GM19372 (cell line): ENCODE measurements around the gene ANGPTL2.

Source experiments
- ATAC-seq: cut with Tn5 transposase; IDR thresholded peaks from one replicate; pipeline ENCODE4 v1.9.1; 2021; ENCODE audit warnings: mild to moderate bottlenecking, low read depth, moderate library complexity; ENCODE audit not compliant: unreplicated experiment

Gene ANGPTL2

DNA sequence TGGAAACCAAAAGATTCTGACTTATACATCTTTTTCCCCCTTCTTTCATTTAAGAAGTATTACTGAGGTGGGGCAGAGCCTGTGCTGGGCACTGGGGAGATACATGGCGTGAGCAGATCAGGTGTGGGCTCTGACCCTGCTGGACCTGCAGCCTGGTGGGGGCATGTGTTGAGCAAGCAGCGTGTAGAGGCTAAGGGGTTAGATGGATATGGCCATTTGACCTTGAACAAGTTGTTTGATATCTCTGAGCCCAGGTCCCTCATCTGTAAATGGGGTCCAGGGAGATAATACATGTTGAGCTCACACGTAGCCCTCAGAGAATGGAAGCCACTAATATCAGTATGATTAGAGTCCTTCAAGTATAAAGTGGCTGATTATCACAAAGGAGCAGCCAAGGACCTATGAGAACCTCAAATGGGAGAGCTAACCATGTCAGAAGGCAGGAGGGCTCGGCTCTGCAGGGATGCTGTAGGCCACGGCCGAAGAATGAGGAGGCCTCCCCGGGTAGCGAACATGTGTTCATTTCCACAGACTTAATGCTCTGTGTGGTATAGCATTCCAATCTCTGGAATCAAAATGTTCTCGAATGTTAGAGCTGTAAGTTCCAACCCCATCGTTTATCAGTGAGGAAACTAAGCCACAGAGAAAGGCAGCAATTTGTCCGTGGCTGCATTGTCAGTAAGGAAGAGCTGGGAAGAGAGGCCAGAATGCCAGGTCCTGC lies 15.4 kb upstream of the ANGPTL2 start:
- no peak for ATAC-seq

DNA sequence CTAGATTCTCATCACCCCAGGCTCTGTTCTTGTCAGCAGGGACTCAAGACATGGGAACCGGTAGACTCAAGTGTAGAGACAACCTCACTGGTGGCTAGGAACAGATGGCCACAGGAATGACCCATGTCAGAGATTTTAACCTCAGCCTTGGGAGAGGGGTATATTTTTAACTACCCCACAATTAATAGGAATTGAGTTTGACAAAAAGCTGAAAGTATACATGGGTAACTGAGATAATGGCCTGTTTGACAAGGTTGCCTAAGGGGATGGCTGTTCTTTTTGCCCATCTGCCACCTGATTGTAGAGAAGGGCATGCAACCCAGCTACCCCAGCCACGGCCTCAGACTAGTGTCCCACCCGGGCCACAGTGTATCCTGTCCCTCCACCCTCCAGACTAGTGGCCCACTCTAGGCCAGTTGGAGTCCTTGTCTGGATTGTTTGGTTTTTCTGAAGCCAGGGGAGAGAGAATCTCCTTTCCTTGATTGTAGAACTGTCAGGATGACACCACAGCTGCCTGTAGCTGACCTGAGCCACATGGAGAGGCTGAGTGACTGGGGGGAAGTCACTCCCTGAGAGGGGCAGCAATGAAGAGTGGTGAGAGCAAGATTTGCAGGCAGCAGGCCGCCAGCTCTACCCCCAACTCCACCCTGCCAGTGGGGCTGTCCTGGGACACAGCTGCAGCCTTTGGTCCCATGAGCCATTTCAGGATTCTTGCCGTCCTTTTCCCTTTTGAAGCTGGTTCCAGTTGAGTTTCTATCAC lies 14.6 kb upstream of the ANGPTL2 start:
- ATAC-seq, result no peak

DNA sequence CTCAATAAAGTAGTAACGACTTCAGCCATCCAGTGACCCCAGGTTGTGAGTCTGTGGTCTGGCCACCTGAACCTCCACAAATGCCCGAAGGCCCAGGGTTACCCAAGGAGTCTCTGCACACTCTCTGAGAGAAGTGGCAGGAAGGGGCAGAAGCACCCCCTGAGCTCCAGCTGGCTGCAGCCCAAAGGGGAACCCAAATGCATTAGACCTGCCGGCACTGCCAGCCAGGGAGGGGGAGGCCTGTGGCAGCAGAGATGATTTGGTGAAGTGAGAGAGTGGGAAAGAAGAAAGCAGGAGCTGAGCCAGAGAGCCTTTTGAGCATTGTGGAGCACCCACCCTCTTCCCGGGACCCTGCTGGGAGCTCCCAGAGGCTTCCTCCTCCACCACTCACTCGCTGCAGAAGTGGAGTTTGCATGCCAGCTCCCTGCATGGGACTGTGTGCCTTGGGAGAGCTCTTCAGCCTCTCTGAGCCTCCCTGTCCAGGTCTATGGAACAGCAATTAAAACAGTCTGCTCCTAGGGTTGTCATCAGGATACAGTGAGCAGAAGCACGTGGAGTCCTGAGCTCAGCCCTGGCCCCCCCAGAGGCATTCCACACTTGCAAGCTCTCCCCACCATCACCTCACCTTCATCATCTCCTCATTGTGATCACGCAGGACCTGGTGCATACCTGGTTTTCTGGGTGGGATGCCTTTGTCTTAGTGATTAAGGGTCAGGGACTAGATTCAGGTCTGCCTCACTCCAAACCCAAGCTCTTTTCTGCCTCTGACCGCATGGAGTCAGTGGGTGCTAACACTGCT lies 13.8 kb upstream of the ANGPTL2 start:
- no peak for ATAC-seq

DNA sequence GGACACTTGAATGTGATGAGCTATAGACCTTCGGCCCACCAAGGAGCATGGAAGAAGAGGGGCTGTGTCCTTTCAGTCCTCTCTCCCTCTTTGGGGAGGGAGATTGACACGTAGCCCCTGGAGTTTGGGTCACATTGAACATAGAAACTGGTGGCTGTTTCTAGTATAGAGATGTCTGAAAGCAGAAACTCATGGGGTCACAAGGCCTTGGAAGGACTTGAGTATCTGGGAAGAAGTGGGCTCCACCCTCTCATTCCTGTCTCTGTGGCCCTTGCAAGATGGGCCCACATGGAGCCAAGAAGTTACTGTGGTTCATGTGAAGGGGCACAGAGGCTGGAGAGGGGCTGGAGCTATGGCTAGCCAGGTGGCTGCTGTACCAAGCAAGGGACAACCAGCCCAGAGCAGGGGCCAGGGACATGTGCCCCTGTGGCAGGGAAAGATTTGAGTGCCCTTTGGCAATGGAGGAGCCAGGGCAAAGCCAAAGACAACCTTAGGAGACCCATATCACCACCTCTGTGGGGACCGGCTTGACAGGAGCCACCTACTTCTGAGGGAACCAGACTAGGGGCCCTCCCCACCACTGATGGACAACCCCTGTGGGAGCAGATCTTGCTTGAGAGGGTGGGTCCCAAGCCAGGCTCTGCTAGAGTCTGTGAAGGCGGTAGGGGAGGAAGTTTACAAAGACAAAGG lies 12.8 kb upstream of the ANGPTL2 start:
- no peak for ATAC-seq

DNA sequence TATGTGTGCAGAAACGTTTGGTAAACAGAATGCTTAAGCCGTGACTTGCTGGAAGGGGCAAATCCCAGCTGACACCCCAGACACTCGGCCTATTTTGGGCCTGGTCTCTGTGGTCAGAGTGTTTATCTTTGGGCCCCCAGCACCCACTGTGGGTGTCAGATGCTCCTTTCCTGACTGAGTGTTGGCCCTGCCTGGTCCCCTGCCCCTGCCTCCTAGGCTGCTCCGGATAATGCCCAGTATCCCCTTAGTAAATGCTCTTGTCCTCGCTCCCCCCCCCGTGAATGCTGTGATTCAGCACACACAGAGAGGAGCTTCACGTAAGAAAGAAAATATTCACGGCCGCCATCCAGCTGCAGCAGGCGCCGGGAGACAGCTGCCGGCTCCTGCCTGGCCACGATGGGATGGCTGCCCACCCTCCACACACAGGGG lies 11.3 kb upstream of the ANGPTL2 start:
- ATAC-seq, result no peak

DNA sequence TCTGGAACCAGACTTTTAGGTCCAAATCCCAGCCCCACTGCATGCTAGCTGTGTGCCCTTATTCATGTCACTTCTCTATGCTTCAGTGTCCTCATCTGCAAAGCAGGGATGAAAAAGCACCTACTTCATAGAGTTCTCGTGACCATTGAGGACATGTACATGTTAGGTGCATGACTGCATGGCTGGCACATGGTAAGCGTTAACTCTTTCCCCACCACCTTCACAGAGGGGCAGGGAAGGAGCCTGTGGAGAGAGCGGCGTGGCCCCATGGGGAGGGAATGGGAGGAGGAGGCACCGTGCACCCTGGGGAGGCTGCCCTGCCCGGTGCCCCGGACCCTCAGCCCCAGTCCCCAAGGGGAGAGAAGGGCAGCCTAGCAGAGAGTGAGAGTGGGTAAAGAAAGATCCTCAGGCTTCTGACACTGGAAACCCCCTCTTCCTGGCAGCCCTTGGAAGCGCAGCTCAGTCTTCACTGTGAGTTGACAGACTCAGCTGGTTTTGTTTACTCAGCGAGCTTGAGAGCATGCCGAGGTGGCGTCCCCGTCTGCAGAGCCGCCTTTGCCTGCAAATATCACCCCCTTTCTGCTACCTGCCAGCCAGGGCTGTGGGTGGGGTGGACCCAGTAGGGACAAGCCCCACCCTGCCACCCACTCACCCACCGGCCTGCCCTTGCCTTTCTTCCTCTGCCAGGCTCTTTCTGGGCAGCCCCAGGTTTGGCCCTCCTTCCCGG lies 10.6 kb upstream of the ANGPTL2 start:
- ATAC-seq, result no peak

DNA sequence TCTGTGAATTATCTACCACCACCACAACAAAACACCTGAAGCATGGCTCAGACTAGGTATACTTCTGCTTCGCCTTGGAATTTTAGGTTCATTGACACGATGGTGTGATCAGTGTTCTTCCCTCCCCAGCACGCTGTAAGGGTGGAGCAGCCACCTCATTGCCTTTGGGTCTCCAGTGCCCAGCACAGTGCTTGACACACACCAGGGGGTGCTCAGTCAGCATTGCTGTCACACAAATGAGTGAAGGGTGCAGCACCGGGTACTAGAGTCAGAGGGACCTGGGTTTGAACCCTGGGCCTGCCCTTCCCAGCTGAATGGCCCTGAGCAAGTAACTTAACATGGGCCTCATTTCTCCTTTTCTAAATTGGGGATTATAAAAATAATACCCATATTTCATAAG lies 9.9 kb upstream of the ANGPTL2 start:
- ATAC-seq, result no peak

DNA sequence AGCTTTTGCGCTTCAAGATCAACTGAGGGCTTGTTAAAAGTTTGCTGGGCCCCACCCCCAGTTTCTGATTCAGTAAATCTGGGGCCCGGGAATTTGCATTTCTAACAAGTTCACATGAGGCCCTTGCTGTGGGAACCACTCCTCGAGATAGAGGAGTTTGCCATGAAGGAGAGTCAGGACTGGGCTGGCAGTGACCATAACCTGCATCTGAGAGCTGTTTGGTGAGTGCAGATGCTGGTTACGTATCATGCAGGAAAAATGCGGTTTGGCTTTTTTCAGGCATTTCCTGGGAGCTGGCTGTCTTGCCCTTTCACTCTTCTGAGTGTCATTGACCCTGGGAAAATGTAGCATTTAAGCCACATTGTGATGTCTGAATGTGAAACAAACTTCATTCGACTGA lies 9.4 kb upstream of the ANGPTL2 start:
- ATAC-seq, result no peak

DNA sequence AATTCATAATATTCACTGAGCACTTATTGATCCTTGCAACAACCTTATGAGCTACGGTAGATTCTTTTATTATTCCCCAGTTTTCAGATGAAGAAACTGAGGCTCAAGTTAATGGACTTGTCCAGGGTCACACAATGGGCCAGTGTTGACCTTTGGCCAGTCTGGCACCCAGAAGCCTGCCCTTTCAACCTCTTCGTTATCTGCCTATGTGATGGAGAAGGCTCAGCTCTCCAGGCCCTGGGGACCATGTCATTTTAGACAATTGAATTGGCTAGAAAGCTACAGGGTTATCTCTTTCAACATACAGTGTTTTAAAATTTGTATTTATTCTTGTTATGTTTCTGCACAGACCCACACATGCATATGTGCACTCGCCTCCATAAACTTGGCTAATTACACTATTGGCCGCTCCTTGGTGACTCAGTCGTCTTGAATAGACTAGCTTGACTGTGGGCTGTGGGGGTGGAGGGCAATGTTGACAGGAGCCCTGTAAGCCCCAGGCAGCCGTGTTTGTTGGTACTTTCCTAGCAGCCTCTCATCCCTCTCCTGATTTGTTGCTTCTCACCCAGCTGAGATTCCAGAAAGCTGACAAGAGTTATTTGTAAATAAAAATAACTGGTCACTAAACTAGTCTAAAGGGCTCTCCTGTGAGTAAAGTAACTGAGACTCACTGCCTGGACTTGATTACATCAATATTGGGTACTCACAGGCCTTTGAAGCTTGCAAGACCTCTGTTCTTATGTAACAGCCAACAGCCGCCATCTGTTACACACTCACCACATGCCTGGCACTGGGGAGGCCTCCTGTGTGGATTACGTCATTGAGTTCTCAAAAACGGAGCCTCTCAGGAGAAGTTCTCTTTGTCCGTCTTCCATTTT lies 8.5 kb upstream of the ANGPTL2 start:
- no peak for ATAC-seq

DNA sequence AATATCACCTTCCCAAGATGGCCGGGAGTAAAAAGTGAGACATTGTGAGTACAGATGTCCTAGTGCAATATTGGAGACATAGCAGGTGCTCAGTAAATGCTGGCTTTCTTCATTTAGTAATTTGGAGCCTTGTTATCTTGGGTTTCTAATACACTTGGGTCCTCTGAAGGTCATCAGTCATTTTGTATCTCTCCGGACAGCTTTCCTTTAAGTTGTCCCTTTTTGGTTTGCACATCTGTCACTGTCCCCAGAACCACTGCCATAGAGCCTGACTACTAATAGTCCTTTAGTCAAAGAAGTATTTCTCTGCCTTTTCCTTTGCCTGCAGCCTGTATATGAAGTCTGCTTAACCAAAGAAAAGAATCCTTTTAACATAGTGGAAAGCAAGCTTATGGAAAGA lies 7.8 kb upstream of the ANGPTL2 start:
- ATAC-seq, result no peak

DNA sequence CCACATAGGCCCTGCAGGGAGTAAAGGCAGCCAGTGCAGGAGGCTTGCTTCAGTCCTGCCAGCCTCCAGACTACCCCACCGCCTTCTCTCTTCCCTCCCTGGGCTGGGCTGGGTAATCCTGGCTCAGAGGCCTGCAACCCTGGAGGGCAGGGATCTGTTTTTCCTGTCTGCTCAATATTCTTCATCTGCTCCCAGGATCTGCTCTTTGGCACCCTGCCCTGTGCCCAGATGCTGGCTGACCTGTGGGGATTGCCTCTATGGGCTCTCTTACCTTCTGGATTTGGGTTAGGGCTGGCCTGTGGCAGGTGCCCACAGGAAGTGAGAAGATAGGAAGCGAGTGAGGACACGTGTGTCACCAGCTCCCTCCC lies 7.3 kb upstream of the ANGPTL2 start:
- ATAC-seq, result no peak

DNA sequence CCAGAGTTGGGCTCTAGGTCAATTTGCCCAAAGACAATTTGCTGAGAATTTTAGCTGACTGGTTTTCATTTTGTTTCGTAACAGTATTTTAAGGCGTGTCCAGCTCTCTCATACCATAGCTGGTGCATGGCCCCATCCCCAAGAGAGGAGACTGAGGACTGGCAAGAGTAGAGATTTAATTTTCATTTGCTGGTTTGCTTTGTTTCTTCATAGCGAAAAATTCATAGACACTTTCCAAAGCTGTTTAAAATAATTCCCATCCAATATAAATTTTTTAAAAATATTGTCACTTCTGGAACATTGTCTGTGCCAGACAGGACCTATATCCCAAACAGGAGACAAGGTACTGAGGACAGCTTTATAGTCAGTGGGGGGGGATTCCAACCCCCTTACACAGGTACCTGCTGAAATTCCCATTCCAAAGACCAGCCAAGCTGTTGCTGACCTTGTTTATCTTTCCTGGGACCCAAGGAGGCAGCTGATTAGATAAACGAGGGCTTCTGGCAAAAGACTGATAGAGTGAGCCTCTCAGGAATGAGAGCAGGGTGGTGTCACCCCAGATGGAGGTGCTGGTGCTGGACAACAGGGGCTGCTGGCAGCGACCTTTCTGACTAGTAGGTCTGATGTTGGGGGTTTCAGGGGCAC lies 6.8 kb upstream of the ANGPTL2 start:
- no peak for ATAC-seq

DNA sequence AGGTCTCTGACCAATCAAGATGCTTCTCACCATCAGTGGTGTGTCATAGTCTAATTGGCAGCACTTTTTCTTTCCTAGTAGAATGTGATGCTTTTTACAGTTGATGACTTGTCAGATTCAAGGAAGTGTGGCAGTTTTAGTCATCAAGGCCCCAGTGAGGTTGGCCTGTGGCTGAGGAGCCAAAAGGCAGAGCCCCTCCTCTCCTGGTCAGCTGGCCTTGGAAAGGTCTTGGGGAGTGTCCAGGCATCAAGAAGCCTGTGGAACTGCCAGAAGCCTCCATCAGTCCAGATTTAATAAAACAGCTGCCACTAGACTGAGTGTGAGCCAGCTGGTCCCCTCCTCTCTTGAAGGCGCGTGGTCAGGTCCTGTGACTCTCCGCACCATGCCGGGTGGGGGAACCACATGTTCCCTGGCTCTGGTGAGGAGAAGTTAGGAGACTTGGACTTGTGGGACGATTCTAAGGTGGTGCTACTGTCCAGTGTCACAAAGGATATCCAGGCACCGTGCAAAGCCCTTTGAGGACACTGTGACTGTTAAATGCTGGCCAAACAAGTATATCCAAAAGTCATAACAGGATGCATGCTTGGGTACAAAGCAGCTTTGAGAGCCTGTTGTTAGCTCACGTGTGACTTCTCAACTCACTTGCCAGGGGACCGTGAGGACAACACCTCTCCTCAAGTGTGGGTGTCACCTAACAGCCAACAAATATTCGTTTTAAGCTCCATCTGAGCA lies 6.1 kb upstream of the ANGPTL2 start:
- ATAC-seq, result no peak

DNA sequence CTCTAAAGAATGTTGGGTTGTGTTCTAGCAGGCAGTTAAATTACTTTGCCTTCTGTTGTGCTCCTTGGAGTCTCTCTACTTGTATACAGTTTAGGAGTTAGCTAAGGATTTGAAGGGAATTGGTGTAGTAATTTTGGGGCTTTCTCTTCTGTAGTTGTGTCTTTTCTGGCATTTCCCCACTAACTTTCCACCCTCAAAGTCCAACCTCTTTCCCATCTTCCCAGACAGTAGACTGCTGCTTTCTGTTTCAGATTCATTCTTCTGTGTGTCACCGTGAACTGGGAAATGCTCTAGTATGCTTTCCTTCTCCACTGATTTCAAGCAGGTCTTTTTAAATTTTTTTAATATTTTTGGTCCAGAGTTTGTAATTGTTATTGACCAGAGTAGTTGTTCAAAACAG lies 4.5 kb upstream of the ANGPTL2 start:
- no peak for ATAC-seq

DNA sequence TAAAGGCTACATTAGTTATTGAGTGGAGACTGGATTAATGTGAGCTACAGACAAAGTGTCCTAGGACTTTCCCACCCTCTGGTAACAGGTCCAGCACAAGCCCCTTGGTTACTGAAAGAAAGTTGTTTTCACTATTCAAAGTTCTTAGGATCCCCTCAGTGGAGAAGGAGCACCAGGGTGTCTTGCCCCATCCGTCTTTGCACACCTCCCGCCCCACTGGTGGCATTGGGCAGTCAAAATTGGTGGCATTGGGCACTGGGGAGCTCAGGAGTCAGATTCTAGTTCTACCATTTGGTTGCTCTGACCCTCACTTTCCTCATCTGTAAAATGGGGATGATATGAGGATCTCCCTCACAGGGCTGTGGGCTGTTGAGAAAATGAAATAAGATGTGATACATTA lies 2.4 kb upstream of the ANGPTL2 start:
- ATAC-seq, result no peak

DNA sequence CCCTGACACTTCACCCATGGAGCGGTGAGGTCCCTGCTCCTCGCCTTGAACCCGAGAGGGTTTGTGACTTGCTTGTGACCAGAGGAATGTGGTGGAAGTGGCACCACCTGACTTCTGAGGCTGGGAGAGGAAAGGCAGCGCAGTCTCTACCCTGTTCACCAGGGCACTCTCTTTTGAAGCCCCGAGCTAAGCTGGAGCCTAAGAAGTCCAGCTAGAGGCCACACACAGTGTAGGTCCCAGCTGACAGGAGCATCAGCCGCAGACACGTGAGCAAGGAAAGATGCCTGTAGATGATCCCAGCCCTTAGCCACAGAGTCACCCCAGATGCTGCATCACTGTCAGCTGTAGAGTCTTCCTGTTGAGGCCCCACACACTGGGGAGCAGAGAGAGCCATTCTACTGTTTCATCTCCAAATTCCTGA lies 1.7 kb upstream of the ANGPTL2 start:
- no peak for ATAC-seq

DNA sequence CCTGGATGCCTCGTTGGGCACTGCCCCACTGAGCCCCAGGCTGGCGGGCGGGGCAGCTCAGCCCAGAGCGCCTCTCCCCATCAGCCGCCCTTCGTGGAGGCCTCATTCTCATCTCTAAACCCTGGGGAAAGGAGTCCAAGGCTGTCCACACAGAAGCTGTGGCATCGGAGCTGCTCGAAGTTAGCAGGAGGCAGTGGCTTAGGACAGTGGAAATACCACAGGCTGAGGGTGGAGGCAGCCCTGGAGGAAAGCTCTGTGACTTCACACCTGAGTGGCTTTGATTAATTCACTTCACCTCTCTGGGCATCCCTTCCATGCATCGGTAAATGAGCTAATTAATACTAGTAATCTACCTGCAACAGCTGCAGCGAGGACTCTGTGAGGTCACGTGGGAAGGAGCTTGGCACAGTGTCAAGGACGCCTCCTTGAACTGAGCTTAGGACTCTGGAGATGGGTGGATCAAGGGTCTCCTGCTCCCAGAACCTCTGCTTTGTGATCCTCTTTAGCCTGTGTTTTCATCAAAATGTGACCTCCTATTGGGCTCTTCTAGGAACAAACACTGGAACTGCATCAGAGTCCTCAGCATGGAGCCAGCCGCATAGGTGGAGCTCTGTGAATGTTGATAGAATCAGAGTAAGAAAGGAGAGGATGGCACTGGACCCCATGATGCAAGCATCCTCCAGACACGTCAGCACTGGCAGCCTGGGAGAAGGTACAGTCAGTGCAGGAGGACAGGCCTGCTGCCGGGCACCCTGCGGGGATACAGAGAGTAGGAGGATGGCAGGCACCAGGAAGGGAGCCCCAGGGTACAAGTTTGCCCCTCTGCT lies 842 bp upstream of the ANGPTL2 start:
- ATAC-seq, result no peak
